ENCODE measurements around the gene EEF1E1. TPM values are rescaled to one million over a fixed set of nuclear protein-coding genes. Genes with fewer than 3 reads are reported as not detected.

EEF1E1 gene
- polyA plus RNA-seq, 1 donor from 2014 or later, result 113 TPM

- Histone ChIP-seq H3K4me3 (ENCODE audit: low read length) (no peak overlapping the region), H3K4me2 (ENCODE audit: low read length) (no peak overlapping the region), H3K36me3 (ENCODE audit: insufficient read depth, low read length) (no peaks in the 10 kb centered on the region)
Observed at GRCh38 chr6:8080362-8081151, 21.8 kb downstream of the EEF1E1 start.

GRCh38 chr6:8079126-8079525 is 23.2 kb downstream of the EEF1E1 start:
- no peak overlapping the region for H3K27ac ChIP-seq (ENCODE audit: low read length)
- H4K20me1 ChIP-seq (ENCODE audit: insufficient read depth), result no peaks in the 10 kb centered on the region
- H3K9me3 ChIP-seq (ENCODE audit: low read length), result no peaks in the 10 kb centered on the region
- no peak overlapping the region for H3K9ac ChIP-seq (ENCODE audit: low read length)
- no peaks in the 10 kb centered on the region for H3F3A ChIP-seq (ENCODE audit: insufficient read depth, low read length, poor library complexity, severe bottlenecking)
- no peaks in the 10 kb centered on the region for H3K27me3 ChIP-seq (ENCODE audit: insufficient read depth, low read depth, low read length)
- no peaks in the 10 kb centered on the region for H3K9me2 ChIP-seq (ENCODE audit: insufficient read depth, low read length)
- no peaks in the 10 kb centered on the region for H3K79me2 ChIP-seq (replicated peaks; ENCODE audit: insufficient read depth, low read length)
- no peak overlapping the region for H3K4me2 ChIP-seq (ENCODE audit: low read length)
- H3K4me3 ChIP-seq (ENCODE audit: low read length), result no peak overlapping the region
- no peaks in the 10 kb centered on the region for H3K36me3 ChIP-seq (ENCODE audit: insufficient read depth, low read length)
- no peak overlapping the region for H2AFZ ChIP-seq (ENCODE audit: low read depth, low read length)
- TF ChIP-seq EP300 (conservative IDR thresholded peaks at IDR 0.05; ENCODE audit: poor library complexity, severe bottlenecking), result no peak
- TF ChIP-seq EZH2 (IDR thresholded peaks at IDR 0.05; ENCODE audit: borderline replicate concordance, insufficient read depth, low read length, poor library complexity, severe bottlenecking), result no peak
- no peak for TF ChIP-seq CTCF (IDR thresholded peaks at IDR 0.05; ENCODE audit: poor library complexity, severe bottlenecking)
- TF ChIP-seq SMC3 (conservative IDR thresholded peaks at IDR 0.05; ENCODE audit: poor library complexity), result no peak
- TF ChIP-seq MXI1 (conservative IDR thresholded peaks at IDR 0.05; ENCODE audit: poor library complexity, severe bottlenecking), result no peak
- no peak for TF ChIP-seq RAD21 (conservative IDR thresholded peaks at IDR 0.05)
- no peak for TF ChIP-seq TAF1 (IDR thresholded peaks at IDR 0.05; ENCODE audit: low read depth)

More at GRCh38 chr6:8080362-8081151, 21.8 kb downstream of the EEF1E1 start:
- Histone ChIP-seq H3K79me2 (replicated peaks; ENCODE audit: insufficient read depth, low read length) (no peaks in the 10 kb centered on the region), H3K9me2 (ENCODE audit: insufficient read depth, low read length) (no peaks in the 10 kb centered on the region), H4K20me1 (ENCODE audit: insufficient read depth) (no peaks in the 10 kb centered on the region), H3K9me3 (ENCODE audit: low read length) (no peaks in the 10 kb centered on the region), H3F3A (ENCODE audit: insufficient read depth, low read length, poor library complexity, severe bottlenecking) (no peaks in the 10 kb centered on the region), H3K27ac (ENCODE audit: low read length) (no peak overlapping the region), H2AFZ (ENCODE audit: low read depth, low read length) (no peak overlapping the region), H3K9ac (ENCODE audit: low read length) (no peak overlapping the region), H3K27me3 (ENCODE audit: insufficient read depth, low read depth, low read length) (no peaks in the 10 kb centered on the region)
- no peak for TF ChIP-seq REST (IDR thresholded peaks at IDR 0.05; ENCODE audit: borderline replicate concordance)
- no peak for TF ChIP-seq CTCF (IDR thresholded peaks at IDR 0.05; ENCODE audit: poor library complexity, severe bottlenecking)
- no peak for TF ChIP-seq POLR2AphosphoS5 (IDR thresholded peaks at IDR 0.05)
